ENCODE data around the gene EIF2AK3.
"Not testable (repeated sequence)": the region's sequence is repeated elsewhere in the genome, so short reads cannot be mapped to it uniquely, and the experiment has no call there.

The EIF2AK3 gene

GRCh38 chr2:88596141-88596830 is 31.0 kb downstream of the EIF2AK3 start:
- no peak for DNase-seq (ENCODE audit: low spot score)

- DNase-seq (ENCODE audit: low spot score): no peak
These were observed 35.6 kb downstream of the EIF2AK3 start for GRCh38 chr2:88591698-88592097.

GRCh38 chr2:88590998-88591613 is 36.2 kb downstream of the EIF2AK3 start:
- DNase-seq (ENCODE audit: low spot score): peak; percentile 36

- no peak for DNase-seq (ENCODE audit: low spot score)
These were observed 41.3 kb downstream of the EIF2AK3 start for GRCh38 chr2:88585969-88586368.

GRCh38 chr2:88582030-88582429 is 45.2 kb downstream of the EIF2AK3 start:
- no peak for DNase-seq (ENCODE audit: low spot score)

- DNase-seq (ENCODE audit: low spot score): no peak
These were observed 47.2 kb downstream of the EIF2AK3 start for GRCh38 chr2:88580088-88580487.

GRCh38 chr2:88575630-88576029 is 51.6 kb downstream of the EIF2AK3 start:
- DNase-seq (ENCODE audit: low spot score): no peak

- no peak for DNase-seq (ENCODE audit: low spot score)
These were observed 52.2 kb downstream of the EIF2AK3 start for GRCh38 chr2:88575051-88575450.

- no peak for DNase-seq (ENCODE audit: low spot score)
These were observed 52.8 kb downstream of the EIF2AK3 start for GRCh38 chr2:88574445-88574844.

- DNase-seq (ENCODE audit: low spot score): no peak
These were observed 59.1 kb downstream of the EIF2AK3 start for GRCh38 chr2:88568179-88568578.

GRCh38 chr2:88564402-88564801 is 62.9 kb downstream of the EIF2AK3 start:
- no peak for DNase-seq (ENCODE audit: low spot score)

GRCh38 chr2:88563129-88563528 is 64.1 kb downstream of the EIF2AK3 start:
- DNase-seq (ENCODE audit: low spot score): no peak

GRCh38 chr2:88561646-88562388 is 65.4 kb downstream of the EIF2AK3 start:
- no peak for DNase-seq (ENCODE audit: low spot score)

- DNase-seq (ENCODE audit: low spot score): no peak
These were observed 66.5 kb downstream of the EIF2AK3 start for GRCh38 chr2:88560619-88561307.

- no peak for DNase-seq (ENCODE audit: low spot score)
These were observed 70.0 kb downstream of the EIF2AK3 start for GRCh38 chr2:88557290-88557689.

GRCh38 chr2:88556026-88556425 is 71.2 kb downstream of the EIF2AK3 start:
- DNase-seq (ENCODE audit: low spot score): no peak

GRCh38 chr2:88554189-88554588 is 73.1 kb downstream of the EIF2AK3 start:
- DNase-seq (ENCODE audit: low spot score): no peak

GRCh38 chr2:88549616-88550292 is 77.5 kb downstream of the EIF2AK3 start:
- no peak for DNase-seq (ENCODE audit: low spot score)

GRCh38 chr2:88546291-88546690 is 81.0 kb downstream of the EIF2AK3 start:
- not testable (repeated sequence) for DNase-seq (ENCODE audit: low spot score)

- no peak for DNase-seq (ENCODE audit: low spot score)
These were observed 82.1 kb downstream of the EIF2AK3 start for GRCh38 chr2:88545118-88545517.

- no peak for DNase-seq (ENCODE audit: low spot score)
These were observed 83.7 kb downstream of the EIF2AK3 start for GRCh38 chr2:88543541-88544057.

- DNase-seq (ENCODE audit: low spot score): no peak
These were observed 84.6 kb downstream of the EIF2AK3 start for GRCh38 chr2:88542668-88543067.
